Effector CD8-positive, alpha-beta T cell (primary cell): ENCODE measurements around the gene TMEM255A.

Experiments
- DNase-seq: peaks from one replicate; lab custom pipeline; 2025; lab: John Stamatoyannopoulos, UW

Gene TMEM255A

GRCh38 chrX:120269373-120270035, 41.8 kb downstream of the TMEM255A start:
- no peak for DNase-seq

GRCh38 chrX:120264341-120264740, 46.9 kb downstream of the TMEM255A start:
- no peak for DNase-seq

GRCh38 chrX:120262859-120263708, 48.2 kb downstream of the TMEM255A start:
- DNase-seq = no peak

GRCh38 chrX:120260369-120260768, 50.9 kb downstream of the TMEM255A start:
- no peak for DNase-seq

- DNase-seq = no peak
Measured at GRCh38 chrX:120253784-120254183, 57.5 kb downstream of the TMEM255A start.

GRCh38 chrX:120251471-120252011, 59.7 kb downstream of the TMEM255A start:
- DNase-seq = peak; percentile 6

GRCh38 chrX:120250522-120251271, 60.6 kb downstream of the TMEM255A start, which contains the start of gene ZBTB33:
Gene ZBTB33 (plus strand): TSS chrX:120250812. CDS start chrX:120253416, 2,604 bp downstream.
- DNase-seq = peak; percentile 81

- DNase-seq = peak; percentile 7
Measured at GRCh38 chrX:120244735-120245498, 66.3 kb downstream of the TMEM255A start.

GRCh38 chrX:120244395-120244734, 66.9 kb downstream of the TMEM255A start:
- DNase-seq = no peak

- DNase-seq = no peak
Measured at GRCh38 chrX:120242813-120243212, 68.4 kb downstream of the TMEM255A start.

- no peak for DNase-seq
Measured at GRCh38 chrX:120238933-120239332, 72.3 kb downstream of the TMEM255A start.

GRCh38 chrX:120236687-120237479, 74.4 kb downstream of the TMEM255A start:
- DNase-seq = no peak

- DNase-seq = no peak
Measured at GRCh38 chrX:120235284-120235683, 76.0 kb downstream of the TMEM255A start.

- no peak for DNase-seq
Measured at GRCh38 chrX:120228187-120228908, 82.9 kb downstream of the TMEM255A start.

GRCh38 chrX:120224388-120224787, 86.9 kb downstream of the TMEM255A start:
- no peak for DNase-seq

- DNase-seq = no peak
Measured at GRCh38 chrX:120223374-120223773, 87.9 kb downstream of the TMEM255A start.

GRCh38 chrX:120213438-120214265, 97.6 kb downstream of the TMEM255A start:
- peak; percentile 23 for DNase-seq
